NT2/D1 (cell line): ENCODE results near the gene HMX1.

Source experiments
- SUZ12 ChIP-seq: IDR thresholded peaks from 2 replicates; pipeline ENCODE4 v1.6.1; 2011; ENCODE audit not compliant: insufficient read length, insufficient read depth; ENCODE audit errors: extremely low read depth
- ZNF274 ChIP-seq: IDR thresholded peaks from 2 replicates; pipeline ENCODE4 v1.6.1; 2011; ENCODE audit warnings: mild to moderate bottlenecking, low read depth, low read length

GRCh38 chr4:8858701-8859210, 12.9 kb downstream of the HMX1 start:
- TF ChIP-seq ZNF274: no peak
- no peak for TF ChIP-seq SUZ12
